NCI-H748 (cell line): ENCODE data around the gene MARCHF10.
"Not testable (repeated sequence)": the region's sequence is repeated elsewhere in the genome, so short reads cannot be mapped to it uniquely, and the experiment has no call there.

Experiments used
- DNase-seq: peaks from one replicate; lab custom pipeline; 2025; ENCODE audit not compliant: unreplicated experiment; lab: John Stamatoyannopoulos, UW

Gene MARCHF10

GRCh38 chr17:62700964-62701705 is 107.0 kb downstream of the MARCHF10 start:
- no peak for DNase-seq

GRCh38 chr17:62698459-62698858 is 109.7 kb downstream of the MARCHF10 start:
- DNase-seq: not testable (repeated sequence)

GRCh38 chr17:62696726-62697490 is 111.2 kb downstream of the MARCHF10 start:
- DNase-seq: no peak

DNA sequence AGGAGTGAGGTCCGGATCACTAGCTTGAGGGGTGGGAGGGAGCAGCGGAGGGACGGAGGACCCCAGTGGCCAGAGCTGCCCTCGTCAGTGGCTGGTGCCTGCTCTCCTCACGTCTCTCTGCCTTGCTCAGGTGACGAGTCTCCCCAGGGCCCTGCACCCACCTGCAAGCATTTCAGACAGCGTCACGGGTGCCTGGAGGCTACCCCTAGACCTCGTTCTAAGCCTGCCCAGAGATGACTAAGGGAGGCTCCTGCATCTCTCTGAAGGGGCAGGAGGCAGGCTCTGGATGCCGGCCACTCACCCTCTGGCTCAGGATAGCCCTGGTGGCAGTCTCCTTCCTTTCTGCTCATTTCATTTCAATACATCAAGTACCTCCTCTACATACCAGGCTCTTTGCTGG is 111.9 kb downstream of the MARCHF10 start:
- DNase-seq: no peak

DNA sequence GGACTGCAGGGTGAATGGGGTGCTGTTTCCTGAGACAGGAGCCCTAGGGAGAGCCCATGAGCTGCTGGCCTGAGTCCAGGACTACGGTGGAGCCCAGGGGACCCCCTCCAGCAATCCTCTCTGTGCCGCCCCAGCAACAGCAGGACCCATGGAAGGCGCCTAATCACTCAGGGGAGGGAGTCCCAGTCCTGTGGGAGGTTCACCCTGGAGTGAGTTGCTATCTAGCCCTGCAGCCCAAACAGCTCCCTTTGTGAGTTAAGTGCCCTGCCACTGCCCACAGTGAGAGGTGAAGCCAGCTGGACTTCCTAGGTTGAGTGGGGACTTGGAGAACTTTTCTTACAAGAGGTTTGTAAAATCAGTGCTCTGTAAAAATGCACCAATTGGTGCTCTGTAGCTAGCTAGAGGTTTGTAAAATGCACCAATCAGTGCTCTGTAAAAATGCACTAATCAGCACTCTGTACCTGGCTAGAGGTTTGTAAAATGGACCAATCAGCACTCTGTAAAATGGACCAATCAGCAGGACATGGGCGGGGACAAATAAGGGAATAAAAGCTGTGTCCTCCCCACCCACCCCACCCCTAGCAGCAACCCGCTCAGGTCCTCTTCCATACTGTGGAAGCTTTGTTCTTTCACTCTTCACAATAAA is 112.9 kb downstream of the MARCHF10 start:
- not testable (repeated sequence) for DNase-seq

GRCh38 chr17:62693616-62694409 is 114.3 kb downstream of the MARCHF10 start:
- no peak for DNase-seq

DNA sequence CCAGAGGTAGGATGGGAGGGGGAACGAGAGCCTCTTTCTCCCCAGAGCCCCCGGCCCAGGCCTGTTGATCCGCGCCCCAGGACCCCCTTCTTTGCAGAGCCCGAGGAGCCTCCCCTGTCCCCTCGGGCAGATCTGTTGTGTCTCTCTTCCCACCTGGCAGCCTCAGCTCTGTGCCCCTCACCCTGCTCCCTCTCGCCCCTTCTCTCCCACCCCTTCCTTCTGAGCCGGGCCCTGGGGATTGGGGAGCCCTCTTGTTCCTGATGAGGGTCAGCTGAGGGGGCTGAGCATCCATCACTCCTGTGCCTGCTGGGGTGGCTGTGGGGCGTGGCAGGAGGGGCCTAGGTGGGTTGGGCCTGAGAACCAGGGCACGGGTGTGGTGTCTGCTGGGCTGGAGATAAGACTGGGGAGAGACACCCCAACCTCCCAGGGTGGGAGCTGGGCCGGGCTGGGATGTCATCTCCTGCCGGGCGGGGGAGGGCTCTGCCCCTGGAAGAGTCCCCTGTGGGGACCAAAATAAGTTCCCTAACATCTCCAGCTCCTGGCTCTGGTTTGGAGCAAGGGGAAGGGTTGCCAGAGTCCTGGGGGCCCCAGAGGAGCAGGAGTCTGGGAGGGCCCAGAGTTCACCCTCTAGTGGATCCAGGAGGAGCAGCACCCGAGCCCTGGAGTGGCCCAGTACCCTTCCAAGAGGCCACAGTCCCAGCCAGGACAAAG is 115.2 kb downstream of the MARCHF10 start:
- DNase-seq: no peak

DNA sequence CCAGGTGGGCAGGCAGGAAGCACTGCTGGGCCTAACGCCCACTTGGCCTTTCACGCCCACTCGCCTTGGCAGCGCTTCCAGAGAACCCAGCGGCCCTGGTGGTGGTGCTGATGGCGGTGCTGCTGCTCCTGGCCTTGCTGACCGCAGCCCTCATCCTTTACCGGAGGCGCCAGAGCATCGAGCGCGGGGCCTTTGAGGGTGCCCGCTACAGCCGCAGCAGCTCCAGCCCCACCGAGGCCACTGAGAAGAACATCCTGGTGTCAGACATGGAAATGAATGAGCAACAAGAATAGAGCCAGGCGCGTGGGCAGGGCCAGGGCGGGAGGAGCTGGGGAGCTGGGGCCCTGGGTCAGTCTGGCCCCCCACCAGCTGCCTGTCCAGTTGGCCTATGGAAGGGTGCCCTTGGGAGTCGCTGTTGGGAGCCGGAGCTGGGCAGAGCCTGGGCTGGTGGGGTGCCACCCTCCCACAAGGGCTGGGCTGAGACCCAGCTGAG is 115.9 kb downstream of the MARCHF10 start:
- no peak for DNase-seq

DNA sequence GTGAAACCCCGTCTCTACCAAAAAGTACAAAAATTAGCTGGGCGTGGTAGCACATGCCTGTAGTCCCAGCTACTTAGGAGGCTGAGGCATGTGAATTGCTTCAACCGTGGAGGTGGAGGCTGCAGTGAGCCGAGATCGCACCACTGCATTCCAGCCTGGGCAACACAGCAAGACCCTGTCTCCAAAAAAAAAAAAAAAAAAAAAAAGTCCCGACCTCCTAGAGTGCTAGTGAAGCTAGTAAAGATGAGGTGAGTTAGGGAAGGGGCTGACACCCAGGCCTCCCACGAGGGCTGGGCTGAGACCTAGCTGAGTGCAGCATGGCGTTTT is 116.6 kb downstream of the MARCHF10 start:
- not testable (repeated sequence) for DNase-seq

- no peak for DNase-seq
Measured at GRCh38 chr17:62690168-62690897, 117.8 kb downstream of the MARCHF10 start.

- no peak for DNase-seq
Measured at GRCh38 chr17:62689441-62690167, 118.5 kb downstream of the MARCHF10 start.

DNA sequence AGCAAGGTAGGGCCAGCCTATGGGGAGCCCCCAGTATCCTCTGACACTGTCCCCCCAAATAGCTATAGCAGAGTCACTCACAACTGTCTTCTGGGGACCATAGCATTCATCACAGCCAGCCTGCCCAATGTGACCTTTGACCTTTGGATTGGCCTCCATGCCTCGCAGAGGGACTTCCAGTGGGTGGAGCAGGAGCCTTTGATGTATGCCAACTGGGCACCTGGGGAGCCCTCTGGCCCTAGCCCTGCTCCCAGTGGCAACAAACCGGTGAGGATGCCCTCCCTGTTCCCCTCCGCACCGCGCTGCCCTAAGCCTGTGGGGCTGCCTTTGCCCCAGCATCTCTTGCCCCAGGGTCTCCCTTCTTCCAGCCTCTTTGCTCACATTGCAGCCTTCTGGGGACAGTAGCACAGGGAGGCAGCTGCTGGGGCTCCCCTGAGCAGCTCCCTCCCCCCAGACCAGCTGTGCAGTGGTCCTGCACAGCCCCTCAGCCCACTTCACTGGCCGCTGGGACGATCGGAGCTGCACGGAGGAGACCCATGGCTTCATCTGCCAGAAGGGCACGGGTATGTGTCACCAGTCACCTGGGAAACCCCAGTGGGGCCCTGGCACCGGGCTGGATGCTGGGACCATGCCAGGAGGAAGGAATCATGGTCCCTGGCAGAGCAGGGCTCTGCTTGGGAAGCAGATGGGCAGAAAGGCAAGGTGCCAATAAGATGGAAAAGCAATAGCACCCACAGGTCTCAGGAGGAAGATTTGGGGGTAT is 119.5 kb downstream of the MARCHF10 start:
- DNase-seq: no peak

DNA sequence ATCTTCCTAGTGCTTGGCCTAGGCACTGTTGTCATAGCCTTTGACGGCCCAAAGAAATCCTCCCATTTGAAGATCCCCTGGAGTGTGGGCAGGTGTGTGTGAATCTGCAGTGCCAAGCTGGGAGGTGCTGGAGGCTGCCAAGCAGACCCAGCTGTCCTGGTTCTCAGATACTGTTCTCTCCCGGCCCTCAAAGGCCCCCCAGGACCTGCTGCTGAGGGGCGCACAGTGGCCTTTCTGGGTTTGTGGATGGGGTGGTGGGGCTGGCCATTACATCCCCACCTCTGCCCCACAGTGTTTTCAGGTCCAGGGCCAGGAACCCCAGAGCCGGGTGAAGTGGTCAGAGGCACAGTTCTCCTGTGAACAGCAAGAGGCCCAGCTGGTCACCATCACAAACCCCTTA is 120.1 kb downstream of the MARCHF10 start:
- DNase-seq: no peak

DNA sequence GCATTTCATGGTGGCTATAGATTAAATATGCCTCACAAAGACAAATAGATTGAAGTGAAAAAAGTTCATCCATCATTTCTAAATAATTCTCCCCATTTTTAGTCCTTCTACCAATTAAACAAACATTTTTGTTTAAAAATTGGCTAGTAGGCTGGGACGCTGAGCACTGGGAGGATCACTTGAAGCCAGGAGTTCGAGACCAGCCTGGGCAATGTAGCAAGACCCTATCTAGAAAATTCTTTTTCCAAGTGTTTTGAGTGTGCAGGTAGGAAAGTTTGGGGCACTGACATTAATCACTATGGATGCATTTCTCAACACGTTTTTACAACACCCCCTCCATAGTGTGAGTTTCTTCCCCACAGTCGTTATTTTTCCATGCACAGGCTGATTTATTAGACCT is 123.9 kb downstream of the MARCHF10 start:
- no peak for DNase-seq

GRCh38 chr17:62681939-62682381 is 126.2 kb downstream of the MARCHF10 start:
- DNase-seq: no peak

GRCh38 chr17:62681061-62681938 is 126.8 kb downstream of the MARCHF10 start:
- no peak for DNase-seq

DNA sequence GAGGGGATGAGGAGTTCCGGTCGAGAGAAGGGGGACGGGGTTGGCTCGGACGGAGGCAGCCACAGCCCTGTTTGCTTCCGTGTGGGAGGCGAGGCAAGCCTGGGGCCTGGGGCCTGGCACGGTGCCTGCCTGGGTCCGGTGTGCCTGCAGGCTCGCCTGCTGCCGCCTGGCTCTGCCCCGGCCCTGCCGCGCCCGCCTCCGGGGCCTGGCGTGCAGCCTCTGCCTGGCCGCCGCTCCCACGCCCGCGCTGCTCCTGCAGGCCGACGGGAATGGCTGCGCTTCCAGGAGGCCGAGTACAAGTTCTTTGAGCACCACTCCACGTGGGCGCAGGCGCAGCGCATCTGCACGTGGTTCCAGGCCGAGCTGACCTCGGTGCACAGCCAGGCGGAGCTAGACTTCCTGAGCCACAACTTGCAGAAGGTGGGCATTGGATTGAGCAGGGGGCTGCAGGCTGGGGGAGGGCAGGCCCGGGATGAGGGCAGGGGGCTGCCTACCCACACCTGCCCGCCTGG is 127.5 kb downstream of the MARCHF10 start:
- no peak for DNase-seq
